Gastroesophageal sphincter (tissue), 4 donors: ENCODE measurements around the gene GPR160. TPM values are rescaled to one million over a fixed set of nuclear protein-coding genes. Genes with fewer than 3 reads are reported as not detected.
"Not testable (repeated sequence)": the region's sequence is repeated elsewhere in the genome, so short reads cannot be mapped to it uniquely, and the experiment has no call there.

ENCODE experiments used
- ATAC-seq: fragments of 150-250 bp; one replicate; pipeline ENCODE4 v1.9.1; 2016; ENCODE audit warnings: mild to moderate bottlenecking, moderate library complexity
- H3K27ac ChIP-seq, 4 donors: fragments of 200-600 bp; sonication (generic) in 3 of 4; 1 replicate in 3 of 4; 2 replicates in 1 of 4; pipeline ENCODE4 v1.5.1; 2016 to 2019
- H3K27me3 ChIP-seq: fragments of 200-600 bp; sonication (generic); one replicate; pipeline ENCODE4 v1.5.1; 2019
- H3K36me3 ChIP-seq, 2 donors: fragments of 200-600 bp; sonication (generic); one replicate each; pipeline ENCODE4 v1.5.1; 2019; ENCODE audit warnings: control low read depth in 1 of 2
- H3K4me1 ChIP-seq, 3 donors: fragments of 200-600 bp; sonication (generic); 1 replicate in 2 of 3; 2 replicates in 1 of 3; pipeline ENCODE4 v1.5.1; 2016 to 2019; ENCODE audit warnings: control low read depth in 2 of 3
- H3K4me3 ChIP-seq, 2 donors: fragments of 200-600 bp; sonication (generic); one replicate each; pipeline ENCODE4 v1.5.1; 2019; ENCODE audit warnings: mild to moderate bottlenecking in 1 of 2, moderate library complexity in 1 of 2
- H3K9me3 ChIP-seq, 3 donors: fragments of 200-600 bp; sonication (generic); one replicate each; pipeline ENCODE4 v1.5.1; 2017 to 2019; ENCODE audit warnings: control low read depth in 2 of 3
- CTCF ChIP-seq, 4 experiments: fragments of 200-600 bp in 2 of 4; fragments of 450-650 bp in 2 of 4; sonication (generic) in 1 of 4; IDR thresholded peaks; one replicate each; pipeline ENCODE4 v1.5.1; 2017 to 2019; ENCODE audit warnings: antibody characterized with exemption in 4 of 4, mild to moderate bottlenecking in 2 of 4, moderate library complexity in 2 of 4
- EP300 ChIP-seq: sonication (generic); formaldehyde crosslinking; IDR thresholded peaks from one replicate; pipeline ENCODE4 v1.6.1; 2017; ENCODE audit warnings: antibody characterized with exemption, mild to moderate bottlenecking
- POLR2A ChIP-seq, 2 donors: fragments of 450-650 bp; IDR thresholded peaks; one replicate each; pipeline ENCODE4 v1.6.1; 2017; ENCODE audit warnings: antibody characterized with exemption in 2 of 2, mild to moderate bottlenecking in 2 of 2, moderate library complexity in 1 of 2
- POLR2AphosphoS5 ChIP-seq: sonication (generic); formaldehyde crosslinking; IDR thresholded peaks from one replicate; pipeline ENCODE4 v1.6.1; 2017; ENCODE audit warnings: antibody characterized with exemption
- WGBS, 2 donors: methylation state at CpG; one replicate each; pipeline ENCODE4 v1.1.5; 2018; ENCODE audit warnings: low coverage in 1 of 2; 5-methylcytosine and 5-hydroxymethylcytosine counted together
- total RNA-seq, 4 donors: library from RNA; depleted of rRNA; stranded (reverse); fragments of >200 nt; gene quantifications; one replicate each; pipeline ENCODE4 v1.1.0, GENCODE V29; 2016

Gene GPR160
- total RNA-seq, 4 donors from 2014 or later = 0.31 to 4.3 (median 0.94) TPM

- H3K36me3 ChIP-seq = peaks cover 0 to 85% of the 10 kb centered on the region in 2 donors
- H3K27ac ChIP-seq = no peak overlapping the region
- H3K27me3 ChIP-seq = no peaks in the 10 kb centered on the region
- ATAC-seq = no peak
- H3K4me1 ChIP-seq = no peaks in the 10 kb centered on the region
- WGBS, 2 donors = 87 to 100% methylated on average over 1 of the region's 1 CpG
- no peaks in the 10 kb centered on the region for H3K9me3 ChIP-seq
- TF ChIP-seq POLR2A (IDR thresholded peaks at IDR 0.05) = no peak
- no peak for TF ChIP-seq CTCF (IDR thresholded peaks at IDR 0.05)
- TF ChIP-seq EP300 = no peak
- no peak for TF ChIP-seq POLR2AphosphoS5
- no peak overlapping the region for H3K4me3 ChIP-seq
These were observed 70.1 kb downstream of the GPR160 start for GRCh38 chr3:170107941-170108340.

- H3K27me3 ChIP-seq = no peaks in the 10 kb centered on the region
- no peaks in the 10 kb centered on the region for H3K4me1 ChIP-seq
- H3K4me3 ChIP-seq = no peak overlapping the region
- peaks cover 4 to 86% of the 10 kb centered on the region in 2 donors for H3K36me3 ChIP-seq
- WGBS, 2 donors = 59 to 79% methylated on average over 3 of the region's 3 CpGs
- ATAC-seq = no peak
- H3K27ac ChIP-seq = no peak overlapping the region
- no peaks in the 10 kb centered on the region for H3K9me3 ChIP-seq
- no peak for TF ChIP-seq EP300
- TF ChIP-seq CTCF (IDR thresholded peaks at IDR 0.05) = no peak
- TF ChIP-seq POLR2A (IDR thresholded peaks at IDR 0.05) = no peak
- no peak for TF ChIP-seq POLR2AphosphoS5
These were observed 71.2 kb downstream of the GPR160 start for GRCh38 chr3:170108955-170109354.

- Histone ChIP-seq H3K27ac (peak overlapping the region in 1 of 4 donors; percentile 1), H3K4me1 (no peaks in the 10 kb centered on the region), H3K36me3 (peaks cover 4 to 85% of the 10 kb centered on the region in 2 donors), H3K9me3 (no peaks in the 10 kb centered on the region), H3K27me3 (no peaks in the 10 kb centered on the region), H3K4me3 (no peak overlapping the region)
- no peak for TF ChIP-seq POLR2A (IDR thresholded peaks at IDR 0.05)
- no peak for TF ChIP-seq POLR2AphosphoS5
- no peak for TF ChIP-seq EP300
- TF ChIP-seq CTCF (IDR thresholded peaks at IDR 0.05) = no peak
- no peak for ATAC-seq
- 95 to 100% methylated on average over 2 of the region's 2 CpGs for WGBS, 2 donors
These were observed 71.9 kb downstream of the GPR160 start for GRCh38 chr3:170109579-170110293.

- WGBS, 2 donors = 86 to 92% methylated on average over 8 to 9 of the region's 9 CpGs
- Histone ChIP-seq H3K4me3 (no peak overlapping the region), H3K27me3 (no peaks in the 10 kb centered on the region), H3K4me1 (no peaks in the 10 kb centered on the region), H3K36me3 (peaks cover 4 to 87% of the 10 kb centered on the region in 2 donors), H3K27ac (no peak overlapping the region), H3K9me3 (no peaks in the 10 kb centered on the region)
- no peak for ATAC-seq
- TF ChIP-seq POLR2AphosphoS5 (no peak), POLR2A (IDR thresholded peaks at IDR 0.05) (no peak), EP300 (no peak), CTCF (IDR thresholded peaks at IDR 0.05) (no peak)
These were observed 73.5 kb downstream of the GPR160 start for GRCh38 chr3:170111147-170111771.

GRCh38 chr3:170114165-170114564 is 76.4 kb downstream of the GPR160 start:
- peaks cover 7 to 91% of the 10 kb centered on the region in 2 donors for H3K36me3 ChIP-seq
- 69 to 100% methylated on average over 2 to 4 of the region's 8 CpGs for WGBS, 2 donors
- not testable (repeated sequence) for H3K27ac ChIP-seq, ATAC-seq, H3K9me3 ChIP-seq, H3K4me1 ChIP-seq, H3K27me3 ChIP-seq, H3K4me3 ChIP-seq
